ENCODE results near the gene ATP2A2. TPM values are rescaled to one million over a fixed set of nuclear protein-coding genes. Genes with fewer than 3 reads are reported as not detected.

Gene ATP2A2
- total and polyA plus RNA-seq, 2 of the 8 experiments (the other 6 are each of a cell fraction or from before 2014, with no cell fraction given): 86.1 to 271 TPM

DNA sequence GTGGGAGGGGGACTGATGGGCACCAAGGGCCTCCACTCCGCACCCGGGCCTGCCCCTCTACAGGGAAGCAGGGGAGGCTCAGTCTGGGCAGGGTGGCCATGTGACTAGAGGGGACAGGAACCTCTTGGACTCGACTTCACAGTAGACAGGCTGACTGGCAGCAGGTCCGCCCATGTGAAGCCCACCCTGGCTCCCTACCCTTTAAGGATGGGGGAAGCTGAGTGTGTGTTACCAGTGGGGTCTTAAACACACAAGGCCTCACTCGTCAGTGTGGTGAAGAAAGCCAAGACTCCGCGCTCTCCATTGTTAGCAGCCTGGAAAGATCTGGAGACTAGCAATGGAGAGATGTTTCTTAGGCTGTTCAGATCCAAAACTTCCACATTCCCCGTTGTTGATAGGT is 70.1 kb downstream of the ATP2A2 start:
- Histone ChIP-seq H3K23ac (ENCODE audit: insufficient read length) (no peak overlapping the region), H2AFZ (ENCODE audit: low read length) (no peak overlapping the region), H3K23me2 (ENCODE audit: low read depth, low read length) (no peaks in the 10 kb centered on the region), H3K4me3 (ENCODE audit: extremely low read depth in 1 of 4, insufficient read depth in 2 of 4, low read depth in 3 of 4, low read length in 4 of 4) (no peak overlapping the region), H4K5ac (ENCODE audit: insufficient read length, low read depth, low read length) (no peak overlapping the region), H3K9ac (replicated peaks in 1 of 4; ENCODE audit: extremely low read depth in 1 of 4, low read depth in 3 of 4, low read length in 3 of 4) (no peak overlapping the region), H3K14ac (ENCODE audit: insufficient read length) (no peak overlapping the region), H3K56ac (replicated peaks; ENCODE audit: insufficient read length, low read depth, low read length) (no peak overlapping the region), H4K91ac (replicated peaks; ENCODE audit: insufficient read length, low read length) (no peak overlapping the region), H2BK120ac (replicated peaks; ENCODE audit: low read depth, low read length) (no peak overlapping the region), H3K4me2 (ENCODE audit: insufficient read depth in 1 of 2, low read depth in 2 of 2, low read length in 2 of 2) (no peak overlapping the region), H3K79me1 (ENCODE audit: low read depth, low read length) (no peaks in the 10 kb centered on the region), H2BK5ac (ENCODE audit: low read depth, low read length) (no peak overlapping the region), H3K4me1 (replicated peaks in 1 of 4; ENCODE audit: control insufficient read depth in 3 of 4, insufficient read depth in 4 of 4, low read length in 3 of 4) (no peaks in the 10 kb centered on the region), H2BK20ac (ENCODE audit: low read length) (no peak overlapping the region), H3K27ac (ENCODE audit: low read depth, low read length) (no peak overlapping the region), H2BK15ac (ENCODE audit: low read length) (no peak overlapping the region), H2AK5ac (ENCODE audit: low read depth, low read length) (no peak overlapping the region), H3K9me3 (ENCODE audit: insufficient read depth in 2 of 2, low read depth in 1 of 2, low read length in 1 of 2) (no peaks in the 10 kb centered on the region), H2BK12ac (ENCODE audit: low read depth, low read length) (no peak overlapping the region), H3K36me3 (ENCODE audit: control insufficient read depth in 2 of 4, insufficient read depth in 4 of 4, low read length in 3 of 4) (peaks cover 11 to 37% (median 19%) of the 10 kb centered on the region in 4 experiments), H3K79me2 (ENCODE audit: control insufficient read depth in 1 of 2, insufficient read depth in 2 of 2, low read length in 2 of 2) (no peaks in the 10 kb centered on the region), H3K4ac (replicated peaks; ENCODE audit: insufficient read length, low read depth, low read length) (no peak overlapping the region), H4K8ac (ENCODE audit: extremely low read depth, insufficient read depth, low read length) (no peak overlapping the region), H3K18ac (ENCODE audit: extremely low read depth, low read length) (no peak overlapping the region), H3K27me3 (replicated peaks in 1 of 4; ENCODE audit: control insufficient read depth in 3 of 4, extremely low read depth in 1 of 4, insufficient read depth in 3 of 4, low read length in 3 of 4) (no peaks in the 10 kb centered on the region), H4K20me1 (replicated peaks in 1 of 2; ENCODE audit: control insufficient read depth in 1 of 2, insufficient read depth in 2 of 2, low read length in 2 of 2) (peaks cover 2 to 8% of the 10 kb centered on the region in 2 experiments)
- CTCF ChIA-PET (ENCODE audit: partially characterized antibody): interaction anchor here (2.3 to 2.8 kb wide), 2 partner anchors 8 to 80 kb away, joined by 9 to 23 read pairs; no protein-coding TSS in a partner anchor
- POLR2A ChIA-PET (ENCODE audit: partially characterized antibody): interaction anchor here (0.7 to 8.1 kb wide), 7 partner anchors 15 to 128 kb away, joined by 3 to 48 read pairs (median 6); partner anchors contain the start of gene ATP2A2
- 91% methylated on average over 8 of the region's 8 CpGs; no CpG with 5 or more reads in 1 of the 2 experiments for WGBS, 2 experiments (ENCODE audit: extremely low coverage in 1 of 2, insufficient coverage in 1 of 2, insufficient read length in 1 of 2, insufficient replicate concordance in 2 of 2, low coverage in 1 of 2, low lambda C conversion rate in 2 of 2, missing lambda C conversion rate in 1 of 2)
- DNase-seq (ENCODE audit: low read depth in 1 of 2, low spot score in 2 of 2) (no peak), FAIRE-seq (no peak)
- TF ChIP-seq, protein P1, sequence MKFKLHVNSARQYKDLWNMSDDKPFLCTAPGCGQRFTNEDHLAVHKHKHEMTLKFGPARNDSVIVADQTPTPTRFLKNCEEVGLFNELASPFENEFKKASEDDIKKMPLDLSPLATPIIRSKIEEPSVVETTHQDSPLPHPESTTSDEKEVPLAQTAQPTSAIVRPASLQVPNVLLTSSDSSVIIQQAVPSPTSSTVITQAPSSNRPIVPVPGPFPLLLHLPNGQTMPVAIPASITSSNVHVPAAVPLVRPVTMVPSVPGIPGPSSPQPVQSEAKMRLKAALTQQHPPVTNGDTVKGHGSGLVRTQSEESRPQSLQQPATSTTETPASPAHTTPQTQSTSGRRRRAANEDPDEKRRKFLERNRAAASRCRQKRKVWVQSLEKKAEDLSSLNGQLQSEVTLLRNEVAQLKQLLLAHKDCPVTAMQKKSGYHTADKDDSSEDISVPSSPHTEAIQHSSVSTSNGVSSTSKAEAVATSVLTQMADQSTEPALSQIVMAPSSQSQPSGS (IDR thresholded peaks at IDR 0.05; ENCODE audit: low read length): no peak
- no peak for TF ChIP-seq RAD21 (IDR thresholded peaks at IDR 0.05 in 1 of 2, conservative IDR thresholded peaks at IDR 0.05 in 1 of 2; ENCODE audit: low read depth in 2 of 2, low read length in 2 of 2)
- no peak for TF ChIP-seq SRF (IDR thresholded peaks at IDR 0.05; ENCODE audit: low read depth, low read length)
- TF ChIP-seq RBBP5 (IDR thresholded peaks at IDR 0.05; ENCODE audit: borderline replicate concordance, low read depth, low read length): no peak
- no peak for TF ChIP-seq PHF8 (conservative IDR thresholded peaks at IDR 0.05; ENCODE audit: low read depth, low read length)
- TF ChIP-seq CBX8 (IDR thresholded peaks at IDR 0.05; ENCODE audit: borderline replicate concordance, low read depth, low read length): no peak
- TF ChIP-seq POLR2AphosphoS5 (IDR thresholded peaks at IDR 0.05; ENCODE audit: low read depth, low read length): peak; percentile 37; the same call in 1 of the 2 replicates
- TF ChIP-seq CEBPB (IDR thresholded peaks at IDR 0.05; ENCODE audit: low read depth, low read length): no peak
- peak in 1 of 2 experiments; percentile 19; a peak in 1 of 3 replicates for TF ChIP-seq POLR2A (IDR thresholded peaks at IDR 0.05; ENCODE audit: control extremely low read depth in 1 of 2, low read depth in 2 of 2, low read length in 2 of 2)
- TF ChIP-seq ZNF274 (IDR thresholded peaks at IDR 0.05; ENCODE audit: borderline replicate concordance, extremely low read depth, low read length): no peak
